Nephron progenitor cell (in vitro differentiated cells): ENCODE results near the gene CBX3.

Experiments
- DNase-seq: peaks from one replicate; pipeline ENCODE4 v3.0.0; 2021
- H3K27ac Mint-ChIP-seq: 2 replicates; pipeline ENCODE4 v1.8.0; 2021; ENCODE audit warnings: mild to moderate bottlenecking, moderate library complexity, mixed read lengths
- H3K27me3 Mint-ChIP-seq: 2 replicates; pipeline ENCODE4 v1.8.0; 2021; ENCODE audit warnings: mild to moderate bottlenecking, low read depth, mixed read lengths; ENCODE audit not compliant: poor library complexity
- H3K36me3 Mint-ChIP-seq: 2 replicates; pipeline ENCODE4 v1.8.0; 2021; ENCODE audit warnings: low read depth, mixed read lengths
- H3K4me1 Mint-ChIP-seq: 2 replicates; pipeline ENCODE4 v1.8.0; 2021; ENCODE audit warnings: mixed read lengths
- H3K4me3 Mint-ChIP-seq: 2 replicates; pipeline ENCODE4 v1.8.0; 2021; ENCODE audit warnings: mild to moderate bottlenecking, moderate library complexity, mixed read lengths
- H3K9me3 Mint-ChIP-seq: 2 replicates; pipeline ENCODE4 v1.8.0; 2021; ENCODE audit warnings: mild to moderate bottlenecking, moderate library complexity, mixed read lengths
- CTCF ChIP-seq: fragments of 200-600 bp; sonication (generic); IDR thresholded peaks from 2 replicates; pipeline ENCODE4 v1.5.0; 2021; ENCODE audit warnings: antibody characterized with exemption

Gene CBX3

GRCh38 chr7:26186364-26187311, 14.9 kb upstream of the CBX3 start:
- peaks cover 8% of the 10 kb centered on the region for H3K4me1 Mint-ChIP-seq
- H3K27ac Mint-ChIP-seq, result peak overlapping the region; percentile 63
- H3K9me3 Mint-ChIP-seq, result no peaks in the 10 kb centered on the region
- no peaks in the 10 kb centered on the region for H3K27me3 Mint-ChIP-seq
- H3K4me3 Mint-ChIP-seq, result no peak overlapping the region
- TF ChIP-seq CTCF, result no peak
- peaks cover 41% of the 10 kb centered on the region for H3K36me3 Mint-ChIP-seq
- DNase-seq, result no peak

GRCh38 chr7:26187380-26188205, 14.0 kb upstream of the CBX3 start:
- TF ChIP-seq CTCF, result no peak
- peaks cover 50% of the 10 kb centered on the region for H3K36me3 Mint-ChIP-seq
- no peaks in the 10 kb centered on the region for H3K27me3 Mint-ChIP-seq
- H3K4me1 Mint-ChIP-seq, result peaks cover 15% of the 10 kb centered on the region
- H3K9me3 Mint-ChIP-seq, result no peaks in the 10 kb centered on the region
- no peak for DNase-seq
- H3K4me3 Mint-ChIP-seq, result no peak overlapping the region
- peak overlapping the region; percentile 86 for H3K27ac Mint-ChIP-seq

GRCh38 chr7:26188206-26188956, 13.2 kb upstream of the CBX3 start:
- Mint-ChIP-seq H3K27me3 (no peaks in the 10 kb centered on the region), H3K4me1 (peaks cover 23% of the 10 kb centered on the region), H3K27ac (peak overlapping the region; percentile 86), H3K4me3 (no peak overlapping the region), H3K9me3 (no peaks in the 10 kb centered on the region), H3K36me3 (peaks cover 58% of the 10 kb centered on the region)
- TF ChIP-seq CTCF, result no peak
- DNase-seq, result no peak

- Mint-ChIP-seq H3K27ac (peak overlapping the region; percentile 43), H3K9me3 (no peaks in the 10 kb centered on the region), H3K4me3 (no peak overlapping the region), H3K36me3 (peaks cover 65% of the 10 kb centered on the region), H3K27me3 (no peaks in the 10 kb centered on the region), H3K4me1 (peaks cover 29% of the 10 kb centered on the region)
- no peak for DNase-seq
- TF ChIP-seq CTCF, result no peak
Measured at GRCh38 chr7:26188957-26189541, 12.5 kb upstream of the CBX3 start.

GRCh38 chr7:26189697-26190096, 11.8 kb upstream of the CBX3 start:
- no peak for DNase-seq
- Mint-ChIP-seq H3K4me1 (peaks cover 36% of the 10 kb centered on the region), H3K36me3 (peaks cover 71% of the 10 kb centered on the region), H3K27ac (peak overlapping the region; percentile 33), H3K4me3 (no peak overlapping the region), H3K27me3 (peaks cover 4% of the 10 kb centered on the region), H3K9me3 (no peaks in the 10 kb centered on the region)
- TF ChIP-seq CTCF, result no peak
